Smooth muscle cell (in vitro differentiated cells): ENCODE measurements around the gene SYT14. TPM values are rescaled to one million over a fixed set of nuclear protein-coding genes. Genes with fewer than 3 reads are reported as not detected.
"Not testable (repeated sequence)": the region's sequence is repeated elsewhere in the genome, so short reads cannot be mapped to it uniquely, and the experiment has no call there.

ENCODE experiments used
- DNase-seq: peaks from one replicate; lab custom pipeline; 2025; ENCODE audit not compliant: unreplicated experiment; lab: John Stamatoyannopoulos, UW
- H2AFZ ChIP-seq: fragments of 200-600 bp; sonication (generic); 2 replicates; pipeline ENCODE4 v1.6.0; 2016; ENCODE audit warnings: antibody characterized with exemption, low read depth, mild to moderate bottlenecking
- H3F3A ChIP-seq: fragments of 200-600 bp; sonication (generic); 2 replicates; pipeline ENCODE4 v1.6.0; 2017; ENCODE audit warnings: antibody characterized with exemption, low read depth
- H3K27ac ChIP-seq: fragments of 200-600 bp; sonication (generic); 2 replicates; pipeline ENCODE4 v1.5.1; 2016; ENCODE audit warnings: low read depth, mild to moderate bottlenecking
- H3K27me3 ChIP-seq: fragments of 200-600 bp; sonication (generic); 2 replicates; pipeline ENCODE4 v1.6.1; 2016; ENCODE audit warnings: low read depth, mild to moderate bottlenecking
- H3K36me3 ChIP-seq: fragments of 200-600 bp; sonication (generic); 2 replicates; pipeline ENCODE4 v1.5.1; 2016; ENCODE audit warnings: low read depth
- H3K4me1 ChIP-seq: fragments of 200-600 bp; sonication (generic); 2 replicates; pipeline ENCODE4 v1.5.1; 2016; ENCODE audit warnings: low read depth
- H3K4me2 ChIP-seq: fragments of 200-600 bp; sonication (generic); 2 replicates; pipeline ENCODE4 v1.6.0; 2016; ENCODE audit warnings: mild to moderate bottlenecking
- H3K4me3 ChIP-seq: fragments of 200-600 bp; sonication (generic); 2 replicates; pipeline ENCODE4 v1.5.1; 2016; ENCODE audit warnings: mild to moderate bottlenecking
- H3K79me2 ChIP-seq: fragments of 200-600 bp; sonication (generic); 2 replicates; pipeline ENCODE4 v1.6.0; 2016; ENCODE audit warnings: low read depth, mild to moderate bottlenecking
- H3K9ac ChIP-seq: fragments of 200-600 bp; sonication (generic); 2 replicates; pipeline ENCODE4 v1.6.0; 2016; ENCODE audit warnings: low read depth
- H3K9me3 ChIP-seq: fragments of 200-600 bp; sonication (generic); replicated peaks from 2 replicates; pipeline ENCODE4 v1.5.1; 2016; ENCODE audit warnings: low read depth
- H4K20me1 ChIP-seq: fragments of 200-600 bp; sonication (generic); 2 replicates; pipeline ENCODE4 v1.6.0; 2016; ENCODE audit warnings: low read depth
- WGBS: methylation state at CpG from one replicate; pipeline ENCODE4 v1.1.7; 2016; ENCODE audit warnings: low lambda C conversion rate; 5-methylcytosine and 5-hydroxymethylcytosine counted together
- polyA plus RNA-seq: library from polyadenylated mRNA; unstranded; fragments of >200 nt; fragmentation: Nextera tagmentation; extraction: Ambion mirVana; gene quantifications from 2 replicates; pipeline ENCODE4 v1.2.1, GENCODE V29; 2016
- total RNA-seq: library from RNA; depleted of rRNA; stranded (reverse); fragments of >200 nt; gene quantifications from 2 replicates; pipeline ENCODE4 v1.2.3, GENCODE V29; 2014
- TF ChIP-seq, protein P1 (sequence below): fragments of 200-600 bp; sonication (generic); IDR thresholded peaks from 2 replicates; pipeline ENCODE4 v1.5.1; 2017; ENCODE audit warnings: borderline replicate concordance, mild to moderate bottlenecking, antibody characterized with exemption; ENCODE audit not compliant: insufficient read depth, poor library complexity, severe bottlenecking

SYT14 gene
- 0.81 TPM in 1 of 2 replicates, not detected in the other for total RNA-seq
- not detected in 2 replicates for polyA plus RNA-seq

DNA sequence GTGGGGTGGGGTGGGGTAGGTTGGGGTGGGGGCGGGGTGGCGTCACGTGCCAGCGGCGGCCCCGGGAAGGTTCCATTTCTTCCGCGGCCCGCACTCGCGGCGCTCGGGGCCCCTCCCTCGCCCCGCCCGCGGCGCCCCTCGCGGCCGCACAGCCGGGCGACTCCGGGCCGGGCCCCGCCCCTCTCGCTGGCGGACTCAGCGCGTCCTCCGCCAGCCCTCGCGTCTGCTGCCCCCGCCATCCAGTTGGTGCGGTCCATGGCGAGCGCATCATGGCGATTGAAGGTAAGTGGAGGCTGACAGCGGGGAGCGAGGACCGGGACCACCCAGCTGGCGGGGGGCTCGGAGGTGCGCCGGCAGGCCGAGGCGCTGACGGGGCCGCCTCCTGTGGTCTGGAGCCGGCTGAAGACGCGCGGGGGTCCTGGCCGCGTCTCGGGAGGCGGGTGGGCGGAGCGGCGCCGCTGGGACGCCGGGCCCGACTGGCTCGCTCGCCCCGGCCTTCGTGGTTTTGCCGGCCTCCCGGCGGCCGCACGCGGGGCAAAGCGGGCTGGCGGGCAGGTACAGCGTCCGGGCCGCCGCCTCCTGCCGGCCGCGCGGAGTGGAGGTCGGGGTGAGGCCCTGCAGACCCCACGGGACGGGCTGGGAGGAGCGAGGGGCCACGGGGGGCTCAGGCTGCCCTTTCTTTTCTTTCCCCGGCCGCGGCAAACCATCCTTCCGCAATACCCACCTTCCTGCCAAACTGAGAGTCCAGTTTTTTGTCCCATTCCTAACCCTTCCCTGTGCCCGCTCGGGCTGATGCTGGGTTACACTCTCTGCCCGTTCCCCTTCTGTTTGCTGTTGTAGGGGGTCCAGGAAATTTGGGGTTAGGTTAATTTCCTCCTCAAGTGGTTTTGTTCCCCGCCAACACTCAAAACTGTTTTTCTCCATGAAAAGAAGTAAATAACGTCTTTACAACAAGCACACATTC, at the start of gene SYT14:
TSS of gene SYT14 (plus strand) at position 222 of the 964 bp plus-strand sequence. CDS start at position 270, 48 bp downstream.
- peak within 1 kb of the TSS; percentile 54 for H3K4me3 ChIP-seq
- peaks cover 52% of the 10 kb centered on the region for H3K27me3 ChIP-seq
- H4K20me1 ChIP-seq: no peaks in the 10 kb centered on the region
- H3F3A ChIP-seq: no peaks in the 10 kb centered on the region
- TF ChIP-seq, protein P1, sequence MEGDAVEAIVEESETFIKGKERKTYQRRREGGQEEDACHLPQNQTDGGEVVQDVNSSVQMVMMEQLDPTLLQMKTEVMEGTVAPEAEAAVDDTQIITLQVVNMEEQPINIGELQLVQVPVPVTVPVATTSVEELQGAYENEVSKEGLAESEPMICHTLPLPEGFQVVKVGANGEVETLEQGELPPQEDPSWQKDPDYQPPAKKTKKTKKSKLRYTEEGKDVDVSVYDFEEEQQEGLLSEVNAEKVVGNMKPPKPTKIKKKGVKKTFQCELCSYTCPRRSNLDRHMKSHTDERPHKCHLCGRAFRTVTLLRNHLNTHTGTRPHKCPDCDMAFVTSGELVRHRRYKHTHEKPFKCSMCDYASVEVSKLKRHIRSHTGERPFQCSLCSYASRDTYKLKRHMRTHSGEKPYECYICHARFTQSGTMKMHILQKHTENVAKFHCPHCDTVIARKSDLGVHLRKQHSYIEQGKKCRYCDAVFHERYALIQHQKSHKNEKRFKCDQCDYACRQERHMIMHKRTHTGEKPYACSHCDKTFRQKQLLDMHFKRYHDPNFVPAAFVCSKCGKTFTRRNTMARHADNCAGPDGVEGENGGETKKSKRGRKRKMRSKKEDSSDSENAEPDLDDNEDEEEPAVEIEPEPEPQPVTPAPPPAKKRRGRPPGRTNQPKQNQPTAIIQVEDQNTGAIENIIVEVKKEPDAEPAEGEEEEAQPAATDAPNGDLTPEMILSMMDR: no peak
- DNase-seq: no peak
- H3K4me2 ChIP-seq: peak within 1 kb of the TSS; percentile 91
- no peaks in the 10 kb centered on the region for H3K4me1 ChIP-seq
- H3K9ac ChIP-seq: no peak within 1 kb of the TSS
- no peaks in the 10 kb centered on the region for H3K9me3 ChIP-seq
- 4% methylated on average over 35 of the region's 98 CpGs for WGBS
- H3K79me2 ChIP-seq: no peaks in the 10 kb centered on the region
- no peak within 1 kb of the TSS for H3K27ac ChIP-seq
- H3K36me3 ChIP-seq: no peaks in the 10 kb centered on the region
- no peak within 1 kb of the TSS for H2AFZ ChIP-seq

DNA sequence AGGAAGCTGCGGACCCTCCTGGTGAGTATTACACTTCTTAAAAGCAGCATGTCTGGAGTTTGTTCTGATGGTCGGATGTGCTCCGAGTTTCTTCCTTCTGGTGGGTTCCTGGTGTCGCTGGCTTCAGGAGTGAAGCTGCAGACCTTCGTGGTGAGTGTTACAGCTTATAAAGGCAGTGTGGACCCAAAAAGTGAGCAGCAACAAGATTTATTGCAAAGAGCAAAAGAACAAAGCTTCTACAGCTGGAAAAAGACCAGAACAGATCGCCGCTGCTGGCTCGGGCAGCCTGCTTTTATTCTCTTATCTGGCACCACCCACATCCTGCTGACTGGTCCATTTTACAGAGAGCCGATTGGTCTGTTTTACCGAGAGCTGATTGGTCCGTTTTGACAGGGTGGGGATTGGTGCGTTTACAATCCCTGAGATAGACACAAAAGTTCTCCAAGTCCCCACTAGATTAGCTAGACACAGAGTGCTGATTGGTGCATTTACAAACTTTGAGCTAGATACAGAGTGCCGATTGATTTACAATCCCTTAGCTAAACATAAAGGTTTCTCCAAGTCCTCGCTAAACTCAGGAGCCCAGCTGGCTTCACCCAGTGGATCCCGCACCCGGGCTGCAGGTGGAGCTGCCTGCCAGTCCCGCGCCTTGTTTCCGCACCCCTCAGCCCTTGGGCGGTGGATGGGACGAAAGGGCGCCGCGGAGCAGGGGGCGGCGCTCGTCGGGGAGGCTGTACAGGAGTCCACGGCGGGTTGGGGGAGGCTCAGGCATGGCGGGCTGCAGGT, 49.5 kb upstream of the SYT14 start:
- not testable (repeated sequence) for H3K4me3 ChIP-seq, DNase-seq, H3K9me3 ChIP-seq, H4K20me1 ChIP-seq, H2AFZ ChIP-seq, H3K79me2 ChIP-seq, H3K4me2 ChIP-seq, H3K9ac ChIP-seq, H3K27me3 ChIP-seq, H3K27ac ChIP-seq, H3K36me3 ChIP-seq
- WGBS: 94% methylated on average over 24 of the region's 31 CpGs
- Histone ChIP-seq H3F3A (peaks cover 15% of the 10 kb centered on the region), H3K4me1 (peaks cover 20% of the 10 kb centered on the region)

DNA sequence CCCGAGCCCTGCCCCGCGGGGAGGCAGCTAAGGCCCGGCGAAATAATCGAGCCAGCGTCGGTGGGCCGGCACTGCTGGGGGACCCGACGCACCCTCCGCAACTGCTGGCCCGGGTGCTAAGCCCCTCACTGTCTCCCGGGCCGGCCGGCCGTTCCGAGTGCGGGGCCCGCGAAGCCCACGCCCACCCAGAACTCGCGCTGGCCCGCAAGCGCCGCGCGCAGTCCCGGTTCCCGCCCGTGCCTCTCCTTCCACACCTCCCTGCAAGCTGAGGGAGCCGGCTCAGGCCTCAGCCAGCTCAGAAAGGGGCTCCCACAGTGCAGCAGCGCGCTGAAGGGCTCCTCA, 49.0 kb upstream of the SYT14 start:
- no peak overlapping the region for H3K4me2 ChIP-seq
- H3K9me3 ChIP-seq: no peaks in the 10 kb centered on the region
- no peaks in the 10 kb centered on the region for H3K36me3 ChIP-seq
- H2AFZ ChIP-seq: no peak overlapping the region
- DNase-seq: no peak
- peaks cover 10% of the 10 kb centered on the region for H3F3A ChIP-seq
- H3K79me2 ChIP-seq: no peaks in the 10 kb centered on the region
- H3K27me3 ChIP-seq: no peaks in the 10 kb centered on the region
- no peak overlapping the region for H3K27ac ChIP-seq
- no peak overlapping the region for H3K4me3 ChIP-seq
- peaks cover 14% of the 10 kb centered on the region for H3K4me1 ChIP-seq
- H4K20me1 ChIP-seq: no peaks in the 10 kb centered on the region
- WGBS: 99% methylated on average over 13 of the region's 35 CpGs
- no peak overlapping the region for H3K9ac ChIP-seq
- TF ChIP-seq, protein P1: no peak

DNA sequence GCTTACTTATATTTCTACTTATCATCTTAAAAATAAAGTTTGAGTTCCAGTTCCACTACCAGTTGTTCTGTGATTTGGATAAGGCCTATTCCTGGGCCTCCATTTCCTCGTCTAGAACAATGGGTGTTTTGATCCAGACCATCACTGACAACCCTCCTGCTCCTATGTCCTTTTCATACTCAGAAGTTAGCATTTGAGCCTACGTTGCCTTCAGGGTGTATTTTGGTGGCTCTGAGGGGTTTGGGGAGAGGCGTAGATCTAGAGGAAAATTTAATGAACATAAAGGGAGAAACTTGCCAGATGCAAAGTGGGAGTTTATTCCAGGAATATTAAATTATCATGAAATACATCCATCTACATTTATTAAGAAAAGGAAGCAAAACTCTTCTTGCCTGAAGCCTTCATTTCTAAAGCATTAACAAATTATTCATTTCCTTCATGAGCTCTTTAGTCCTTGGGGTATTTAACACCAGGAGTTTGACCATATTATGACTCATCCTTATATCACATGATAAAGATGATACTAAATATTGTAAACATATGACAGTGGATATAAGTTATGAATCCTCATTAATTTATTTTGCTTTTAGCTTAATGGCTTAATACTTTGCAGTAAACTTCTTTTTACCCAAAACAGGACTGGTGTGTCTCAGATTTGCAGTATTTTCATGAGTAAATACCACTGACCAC, 47.2 kb upstream of the SYT14 start:
- Histone ChIP-seq H3K79me2 (no peaks in the 10 kb centered on the region), H3F3A (no peaks in the 10 kb centered on the region), H3K9me3 (no peaks in the 10 kb centered on the region), H3K4me1 (no peaks in the 10 kb centered on the region), H3K4me3 (no peak overlapping the region), H3K4me2 (no peak overlapping the region), H4K20me1 (no peaks in the 10 kb centered on the region), H3K27me3 (no peaks in the 10 kb centered on the region), H3K27ac (no peak overlapping the region), H3K9ac (no peak overlapping the region), H2AFZ (no peak overlapping the region), H3K36me3 (no peaks in the 10 kb centered on the region)
- TF ChIP-seq, protein P1: no peak
- no peak for DNase-seq
- WGBS: 66% methylated on average over 3 of the region's 3 CpGs
